Muscle of leg (tissue), 11 donors: ENCODE results near the gene MED17. TPM values are rescaled to one million over a fixed set of nuclear protein-coding genes. Genes with fewer than 3 reads are reported as not detected.

Experiments
- DNase-seq: peaks from one replicate; pipeline ENCODE4 v3.0.0; 2013
- H3K27ac ChIP-seq: one replicate; pipeline ENCODE4 v1.5.1; 2013; ENCODE audit warnings: mild to moderate bottlenecking, low read length, control low read depth
- H3K27me3 ChIP-seq: one replicate; pipeline ENCODE4 v1.6.1; 2013; ENCODE audit warnings: low read length; ENCODE audit not compliant: control insufficient read depth, insufficient read depth
- H3K36me3 ChIP-seq: one replicate; pipeline ENCODE4 v1.6.1; 2013; ENCODE audit warnings: low read length; ENCODE audit not compliant: control insufficient read depth, insufficient read depth
- H3K4me1 ChIP-seq: one replicate; pipeline ENCODE4 v1.6.1; 2013; ENCODE audit warnings: low read length; ENCODE audit not compliant: control insufficient read depth, insufficient read depth
- H3K4me3 ChIP-seq: one replicate; pipeline ENCODE4 v1.5.1; 2013; ENCODE audit warnings: low read length, control low read depth
- H3K9me3 ChIP-seq: replicated peaks from 2 replicates; pipeline ENCODE4 v1.6.1; 2013; ENCODE audit warnings: low read depth, low read length; ENCODE audit not compliant: control insufficient read depth
- WGBS: methylation state at CpG from one replicate; pipeline ENCODE4 v1.1.5; 2013; ENCODE audit warnings: missing lambda C conversion rate; ENCODE audit not compliant: insufficient coverage; 5-methylcytosine and 5-hydroxymethylcytosine counted together
- polyA plus RNA-seq, 8 donors: library from polyadenylated mRNA; unstranded; fragments of 120-200 nt; gene quantifications; one replicate each; pipeline versions ENCODE4 v1.2.1 to v1.2.3, GENCODE V29; 2013; ENCODE audit warnings: inconsistent platforms in 1 of 8, low replicate concordance in 1 of 8; ENCODE audit not compliant: insufficient read length in 8 of 8, insufficient read depth in 1 of 8
- total RNA-seq: library from RNA; stranded (reverse); fragments of 120-200 nt; gene quantifications from one replicate; pipeline ENCODE4 v1.2.4, GENCODE V29; 2013

MED17 gene
- total and polyA plus RNA-seq, 9 donors, result 18.0 to 31.9 (median 22.2) TPM

- H3K36me3 ChIP-seq, result peaks cover 42% of the 10 kb centered on the region
- no peak overlapping the region for H3K4me3 ChIP-seq
- H3K9me3 ChIP-seq, result no peaks in the 10 kb centered on the region
- no CpG with 5 or more reads among the region's 2 CpGs for WGBS
- H3K4me1 ChIP-seq, result no peaks in the 10 kb centered on the region
- H3K27ac ChIP-seq, result no peak overlapping the region
- no peak for DNase-seq
- H3K27me3 ChIP-seq, result no peaks in the 10 kb centered on the region
These were observed 20.8 kb downstream of the MED17 start for GRCh38 chr11:93804879-93805278.

GRCh38 chr11:93807980-93808379 lies 23.9 kb downstream of the MED17 start:
- no peaks in the 10 kb centered on the region for H3K4me1 ChIP-seq
- no peaks in the 10 kb centered on the region for H3K9me3 ChIP-seq
- no peak overlapping the region for H3K4me3 ChIP-seq
- peaks cover 50% of the 10 kb centered on the region for H3K36me3 ChIP-seq
- no peaks in the 10 kb centered on the region for H3K27me3 ChIP-seq
- H3K27ac ChIP-seq, result no peak overlapping the region
- 100% methylated on average over 1 of the region's 3 CpGs for WGBS
- no peak for DNase-seq

GRCh38 chr11:93813974-93814373 lies 29.9 kb downstream of the MED17 start:
- no CpG with 5 or more reads among the region's 5 CpGs for WGBS
- Histone ChIP-seq H3K36me3 (peaks cover 40% of the 10 kb centered on the region), H3K4me1 (no peaks in the 10 kb centered on the region), H3K9me3 (no peaks in the 10 kb centered on the region), H3K4me3 (no peak overlapping the region), H3K27me3 (no peaks in the 10 kb centered on the region), H3K27ac (no peak overlapping the region)
- DNase-seq, result no peak

GRCh38 chr11:93814966-93815633 lies 31.0 kb downstream of the MED17 start:
- H3K36me3 ChIP-seq, result peaks cover 32% of the 10 kb centered on the region
- H3K27ac ChIP-seq, result no peak overlapping the region
- 91% methylated on average over 4 of the region's 6 CpGs for WGBS
- no peaks in the 10 kb centered on the region for H3K9me3 ChIP-seq
- no peak for DNase-seq
- H3K27me3 ChIP-seq, result no peaks in the 10 kb centered on the region
- no peak overlapping the region for H3K4me3 ChIP-seq
- no peaks in the 10 kb centered on the region for H3K4me1 ChIP-seq

GRCh38 chr11:93817426-93818348 lies 33.6 kb downstream of the MED17 start:
- Histone ChIP-seq H3K27ac (no peak overlapping the region), H3K4me3 (no peak overlapping the region), H3K4me1 (no peaks in the 10 kb centered on the region), H3K27me3 (no peaks in the 10 kb centered on the region), H3K9me3 (no peaks in the 10 kb centered on the region), H3K36me3 (peaks cover 16% of the 10 kb centered on the region)
- no peak for DNase-seq
- 44% methylated on average over 3 of the region's 4 CpGs for WGBS

- DNase-seq, result no peak
- WGBS, result 83% methylated on average over 6 of the region's 8 CpGs
- no peak overlapping the region for H3K4me3 ChIP-seq
These were observed 36.0 kb downstream of the MED17 start for GRCh38 chr11:93819966-93820695.

GRCh38 chr11:93820847-93821246 lies 36.8 kb downstream of the MED17 start:
- DNase-seq, result no peak
- H3K27ac ChIP-seq, result no peak overlapping the region
- no peaks in the 10 kb centered on the region for H3K27me3 ChIP-seq
- no peaks in the 10 kb centered on the region for H3K4me1 ChIP-seq
- 85% methylated on average over 12 of the region's 14 CpGs for WGBS
- H3K9me3 ChIP-seq, result no peaks in the 10 kb centered on the region
- H3K4me3 ChIP-seq, result no peak overlapping the region
- no peaks in the 10 kb centered on the region for H3K36me3 ChIP-seq

More at GRCh38 chr11:93819966-93820695, 36.0 kb downstream of the MED17 start:
- Histone ChIP-seq H3K9me3 (no peaks in the 10 kb centered on the region), H3K27me3 (no peaks in the 10 kb centered on the region), H3K36me3 (peaks cover 4% of the 10 kb centered on the region), H3K27ac (no peak overlapping the region), H3K4me1 (no peaks in the 10 kb centered on the region)

GRCh38 chr11:93821617-93822016 lies 37.5 kb downstream of the MED17 start:
- H3K9me3 ChIP-seq, result no peaks in the 10 kb centered on the region
- no peak for DNase-seq
- H3K4me1 ChIP-seq, result no peaks in the 10 kb centered on the region
- no peak overlapping the region for H3K27ac ChIP-seq
- H3K36me3 ChIP-seq, result no peaks in the 10 kb centered on the region
- WGBS, result 13% methylated on average over 1 of the region's 2 CpGs
- no peaks in the 10 kb centered on the region for H3K27me3 ChIP-seq
- H3K4me3 ChIP-seq, result no peak overlapping the region

- no peaks in the 10 kb centered on the region for H3K4me1 ChIP-seq
- no peaks in the 10 kb centered on the region for H3K9me3 ChIP-seq
- no peak for DNase-seq
- no peak overlapping the region for H3K27ac ChIP-seq
- no peaks in the 10 kb centered on the region for H3K36me3 ChIP-seq
- no peak overlapping the region for H3K4me3 ChIP-seq
- 100% methylated on average over 4 of the region's 5 CpGs for WGBS
- H3K27me3 ChIP-seq, result no peaks in the 10 kb centered on the region
These were observed 38.3 kb downstream of the MED17 start for GRCh38 chr11:93822359-93822758.

- WGBS, result 100% methylated on average over 1 of the region's 4 CpGs
- no peaks in the 10 kb centered on the region for H3K9me3 ChIP-seq
- H3K36me3 ChIP-seq, result no peaks in the 10 kb centered on the region
These were observed 39.1 kb downstream of the MED17 start for GRCh38 chr11:93823210-93823609.

More at GRCh38 chr11:93823210-93823609, 39.1 kb downstream of the MED17 start:
- DNase-seq, result no peak
- H3K4me1 ChIP-seq, result no peaks in the 10 kb centered on the region
- H3K4me3 ChIP-seq, result no peak overlapping the region
- H3K27me3 ChIP-seq, result no peaks in the 10 kb centered on the region
- no peak overlapping the region for H3K27ac ChIP-seq
